ENCODE measurements around the gene ATP8B1.

DNA sequence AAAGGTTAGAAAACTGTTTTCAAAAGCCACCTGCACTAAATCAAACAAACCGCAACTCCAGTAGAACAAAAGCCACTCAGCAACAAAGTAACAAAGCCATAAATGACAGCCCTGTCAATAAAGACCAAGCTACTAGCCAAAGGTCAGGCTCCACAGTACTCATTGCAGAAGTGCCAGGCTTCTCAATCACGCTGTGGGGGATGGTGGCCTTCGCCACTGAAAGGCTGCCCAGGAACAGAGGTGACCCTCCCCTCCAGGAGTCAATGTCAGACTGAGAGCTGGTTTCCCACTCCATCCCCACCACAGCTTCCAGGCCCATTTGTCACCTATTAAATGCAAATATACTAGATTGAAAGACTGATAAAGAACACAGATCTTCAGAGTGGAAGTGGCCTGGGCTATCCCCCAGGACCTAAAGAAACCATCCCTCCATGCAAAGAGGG, 5.9 kb downstream of the ATP8B1 start:
- TF ChIP-seq GATA2 (IDR thresholded peaks at IDR 0.05; ENCODE audit: low read depth, low read length) (no peak), GATA3 (IDR thresholded peaks at IDR 0.05; ENCODE audit: low read depth, low read length) (no peak)
